NCI-H2081 (cell line): ENCODE results near the gene PFN1.
"Not testable (repeated sequence)": the region's sequence is repeated elsewhere in the genome, so short reads cannot be mapped to it uniquely, and the experiment has no call there.

ENCODE experiments used
- DNase-seq, 2 experiments: peaks; one replicate each; lab custom pipeline; 2025; lab: John Stamatoyannopoulos, UW

Gene PFN1

DNA sequence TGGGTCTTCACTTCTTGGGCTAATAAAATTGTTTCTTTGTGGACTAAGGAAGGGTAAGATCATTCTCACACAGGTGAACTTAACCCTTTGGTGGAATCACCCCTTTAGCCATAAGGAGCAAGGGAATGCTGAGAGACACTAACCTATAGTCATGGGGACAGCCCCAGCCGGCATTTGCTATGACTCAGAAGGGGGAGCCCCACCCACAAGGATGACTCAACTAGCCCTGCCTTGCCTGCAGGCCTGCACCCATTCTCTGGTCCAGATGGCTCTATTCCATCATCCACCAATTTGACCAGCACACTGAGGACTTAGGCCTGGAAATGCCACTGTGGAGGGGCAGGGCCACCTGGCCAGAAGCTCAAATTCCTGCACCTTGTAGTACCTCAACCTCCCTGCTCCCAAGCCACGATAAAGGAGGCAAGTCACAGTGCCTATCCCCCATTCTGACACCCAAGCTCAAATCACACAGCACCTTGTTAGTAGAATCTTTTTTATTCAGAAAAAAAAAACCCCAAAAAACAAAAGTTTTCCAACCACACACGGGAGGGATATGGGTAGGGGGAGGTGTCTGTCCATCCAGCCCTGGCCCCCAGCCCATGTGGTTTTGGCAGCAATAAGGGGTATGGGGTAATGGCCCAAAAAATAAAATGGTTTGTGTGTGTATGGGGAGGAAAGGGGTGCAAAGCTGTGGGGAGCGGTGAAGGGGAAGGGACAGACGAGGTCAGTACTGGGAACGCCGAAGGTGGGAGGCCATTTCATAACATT is 3.0 kb downstream of the PFN1 start:
- DNase-seq: no peak

GRCh38 chr17:4944554-4945175 is 3.7 kb downstream of the PFN1 start:
- no peak for DNase-seq

GRCh38 chr17:4944163-4944553 is 4.2 kb downstream of the PFN1 start:
- DNase-seq: no peak

- no peak for DNase-seq
Observed at GRCh38 chr17:4942760-4943508, 5.4 kb downstream of the PFN1 start.

DNA sequence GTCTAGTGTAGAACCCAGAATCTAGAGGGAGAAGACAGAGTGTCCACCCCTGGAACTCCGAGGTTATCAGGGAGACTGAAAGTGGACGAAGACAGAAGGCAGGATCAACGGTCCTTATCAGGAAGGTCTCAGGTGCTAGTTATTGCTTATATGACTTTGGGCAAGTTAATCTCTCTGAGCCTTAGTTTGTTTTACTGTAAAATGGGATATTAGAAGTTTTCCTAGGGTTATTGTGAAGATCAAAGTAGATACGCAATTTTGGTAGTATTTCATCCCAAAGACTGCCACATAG is 7.1 kb downstream of the PFN1 start:
- DNase-seq: no peak

DNA sequence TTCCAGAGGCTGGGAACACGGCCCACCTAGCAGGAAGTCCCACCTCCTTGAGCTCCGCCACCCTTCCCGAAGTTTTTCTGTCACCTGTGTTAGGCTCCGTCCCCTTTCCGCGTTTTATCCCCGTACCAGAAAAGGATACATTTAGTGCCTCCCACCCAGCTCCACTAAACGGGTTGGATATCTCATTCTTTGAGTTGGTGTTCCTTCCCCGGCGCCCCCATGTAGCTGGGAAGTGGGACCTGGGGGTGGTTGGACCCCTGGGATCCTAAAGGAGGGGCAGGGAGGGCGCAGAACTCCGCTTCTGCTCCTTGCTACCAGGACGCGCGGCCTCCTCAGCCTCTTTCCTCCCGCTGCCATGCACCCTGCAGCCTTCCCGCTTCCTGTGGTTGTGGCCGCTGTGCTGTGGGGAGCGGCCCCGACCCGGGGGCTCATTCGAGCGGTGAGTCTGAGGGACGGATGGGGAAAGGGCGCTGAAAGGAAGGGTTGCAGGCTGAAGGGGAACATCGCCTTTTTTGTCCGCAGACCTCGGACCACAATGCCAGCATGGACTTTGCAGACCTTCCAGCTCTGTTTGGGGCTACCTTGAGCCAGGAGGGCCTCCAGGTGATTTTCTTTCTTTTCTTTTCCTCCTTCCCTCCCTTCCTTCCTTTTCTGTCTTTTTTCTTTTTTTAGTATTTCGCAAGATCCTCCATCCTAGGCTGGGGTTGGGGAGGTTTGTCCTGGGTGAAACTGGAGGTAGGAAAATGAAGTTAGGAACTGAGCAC is 7.6 kb downstream of the PFN1 start:
- DNase-seq: no peak

GRCh38 chr17:4939796-4940554 is 8.4 kb downstream of the PFN1 start, which contains the start of the genes RNF167 and SLC25A11:
TSS of gene RNF167 (plus strand) at chr17:4940268. CDS start at chr17:4940910, 642 bp downstream.
TSS of gene SLC25A11 (minus strand) at chr17:4940046. CDS start at chr17:4939910, 136 bp downstream.
- DNase-seq: peak; percentile 93 to 96

DNA sequence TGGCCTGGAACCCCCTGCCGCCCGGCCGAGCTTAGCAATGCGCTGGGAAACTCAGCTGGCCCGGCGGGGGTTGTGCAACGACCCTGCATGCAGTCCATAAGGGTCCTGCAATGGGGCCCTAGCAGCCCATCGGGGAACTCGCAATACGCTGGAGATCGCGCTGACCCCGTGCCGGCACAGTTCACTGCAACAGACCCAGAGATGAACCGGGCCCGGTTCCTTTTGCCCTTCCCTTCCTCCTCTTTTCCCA is 8.9 kb downstream of the PFN1 start:
- DNase-seq: no peak

GRCh38 chr17:4938688-4939545 is 9.4 kb downstream of the PFN1 start:
- no peak for DNase-seq

DNA sequence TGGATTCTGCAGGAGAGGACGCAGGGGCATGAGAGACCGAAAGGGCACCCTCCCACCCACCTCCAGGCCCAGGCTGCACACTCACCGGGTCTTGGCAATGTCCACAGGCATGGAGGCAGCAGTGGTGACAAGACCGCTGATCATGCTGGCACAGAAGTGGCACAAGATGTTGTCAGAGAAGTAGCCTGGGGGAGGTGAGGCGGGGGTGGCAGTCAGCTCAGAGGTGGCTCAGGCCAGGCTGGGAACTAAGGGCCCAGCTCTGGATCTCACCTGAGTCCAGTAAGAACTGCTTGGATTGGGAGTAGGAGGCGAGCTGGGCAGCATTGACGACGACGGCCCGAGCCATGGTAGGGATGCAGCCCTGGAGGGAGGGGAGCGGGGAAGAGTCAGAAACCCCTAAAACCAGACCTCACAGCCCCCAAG is 10.2 kb downstream of the PFN1 start:
- no peak for DNase-seq

- no peak for DNase-seq
Observed at GRCh38 chr17:4937553-4937952, 10.8 kb downstream of the PFN1 start.

GRCh38 chr17:4936436-4936835 is 11.9 kb downstream of the PFN1 start:
- no peak for DNase-seq

DNA sequence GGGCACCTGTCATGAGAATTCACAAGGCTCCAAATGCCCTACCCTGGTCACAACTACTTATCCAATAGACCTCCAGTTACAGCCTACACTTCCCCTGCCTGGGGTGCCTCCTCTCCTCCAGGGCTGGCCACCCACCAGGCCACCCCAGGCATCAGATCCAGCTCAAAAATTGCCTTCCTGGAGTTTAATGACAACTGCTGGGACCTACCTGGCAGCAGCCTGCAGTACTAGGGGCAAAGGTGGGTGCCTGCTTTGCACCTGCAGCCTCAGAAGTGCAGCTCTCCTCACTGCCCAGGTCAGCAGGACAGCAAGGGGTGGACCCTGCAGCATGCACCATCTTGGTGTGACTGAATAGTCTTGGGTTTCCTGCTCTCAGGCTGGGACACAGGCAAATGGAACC is 12.7 kb downstream of the PFN1 start:
- DNase-seq: no peak

DNA sequence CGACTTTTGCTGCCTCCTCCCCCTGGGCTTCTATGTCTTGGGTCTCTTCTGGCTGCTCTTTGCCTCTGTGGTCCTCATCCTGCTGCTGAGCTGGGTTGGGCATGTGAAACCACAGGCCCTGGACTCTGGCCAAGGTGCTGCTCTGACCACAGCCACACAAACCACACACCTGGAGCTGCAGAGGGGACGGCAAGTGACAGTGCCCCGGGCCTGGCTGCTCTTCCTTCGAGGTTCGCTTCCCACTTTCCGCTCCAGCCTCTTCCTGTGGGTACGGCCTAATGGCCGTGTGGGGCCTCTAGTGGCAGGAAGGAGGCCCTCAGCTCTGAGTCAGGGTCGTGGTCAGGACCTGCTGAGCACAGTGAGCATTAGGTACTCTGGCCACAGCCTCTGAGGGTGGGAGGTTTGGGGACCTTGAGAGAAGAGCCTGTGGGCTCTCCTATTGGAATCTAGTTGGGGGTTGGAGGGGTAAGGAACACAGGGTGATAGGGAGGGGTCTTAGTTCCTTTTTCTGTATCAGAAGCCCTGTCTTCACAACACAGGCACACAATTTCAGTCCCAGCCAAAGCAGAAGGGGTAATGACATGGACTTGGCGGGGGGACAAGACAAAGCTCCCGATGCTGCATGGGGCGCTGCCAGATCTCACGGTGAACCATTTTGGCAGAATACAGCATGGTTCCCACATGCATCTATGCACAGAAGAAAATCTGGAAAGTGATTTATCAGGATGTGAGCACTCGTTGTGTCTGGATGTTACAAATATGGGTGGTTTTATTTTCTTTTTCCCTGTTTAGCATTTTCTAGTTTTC is 14.0 kb downstream of the PFN1 start:
- no peak for DNase-seq

DNA sequence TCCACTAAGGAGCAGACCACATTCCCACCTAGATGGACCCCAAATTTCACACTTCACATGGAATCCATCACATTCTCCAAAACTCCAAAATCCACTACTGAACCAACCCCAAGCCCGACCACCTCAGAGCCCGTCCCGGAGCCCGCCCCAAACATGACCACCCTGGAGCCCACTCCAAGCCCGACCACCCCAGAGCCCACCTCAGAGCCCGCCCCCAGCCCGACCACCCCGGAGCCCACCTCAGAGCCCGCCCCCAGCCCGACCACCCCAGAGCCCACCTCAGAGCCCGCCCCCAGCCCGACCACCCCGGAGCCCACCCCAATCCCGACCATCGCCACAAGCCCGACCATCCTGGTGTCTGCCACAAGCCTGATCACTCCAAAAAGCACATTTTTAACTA is 14.7 kb downstream of the PFN1 start:
- DNase-seq: no peak

DNA sequence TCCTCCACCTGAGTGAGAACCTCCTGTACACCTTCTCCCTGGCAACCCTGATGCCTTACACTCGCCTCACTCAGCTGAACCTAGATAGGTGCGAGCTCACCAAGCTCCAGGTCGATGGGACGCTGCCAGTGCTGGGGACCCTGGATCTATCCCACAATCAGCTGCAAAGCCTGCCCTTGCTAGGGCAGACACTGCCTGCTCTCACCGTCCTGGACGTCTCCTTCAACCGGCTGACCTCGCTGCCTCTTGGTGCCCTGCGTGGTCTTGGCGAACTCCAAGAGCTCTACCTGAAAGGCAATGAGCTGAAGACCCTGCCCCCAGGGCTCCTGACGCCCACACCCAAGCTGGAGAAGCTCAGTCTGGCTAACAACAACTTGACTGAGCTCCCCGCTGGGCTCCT is 15.6 kb downstream of the PFN1 start:
- DNase-seq: no peak

GRCh38 chr17:4931963-4932362 is 16.4 kb downstream of the PFN1 start, which contains the start of gene GP1BA:
TSS of gene GP1BA (plus strand) at chr17:4932277. CDS start at chr17:4932605, 328 bp downstream.
- DNase-seq: no peak

DNA sequence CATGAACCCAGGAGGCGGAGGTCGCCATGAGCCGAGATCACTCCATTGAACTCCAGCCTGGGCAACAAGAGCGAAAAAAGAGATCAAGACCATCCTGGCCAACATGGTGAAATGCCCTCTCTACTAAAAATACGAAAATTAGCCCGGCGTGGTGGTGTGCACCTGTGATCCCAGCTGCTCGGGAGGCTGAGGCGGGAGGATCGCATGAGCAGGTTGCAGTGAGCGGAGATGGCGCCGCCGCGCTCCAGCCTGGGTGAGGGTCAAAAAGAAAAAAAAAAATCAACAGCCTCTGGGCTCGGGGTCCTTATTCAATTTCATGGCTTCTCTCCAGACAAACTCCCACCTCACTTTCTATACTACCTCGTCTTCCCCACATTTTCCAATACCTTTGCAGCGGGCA is 19.4 kb downstream of the PFN1 start:
- no peak for DNase-seq

GRCh38 chr17:4926577-4927335 is 21.6 kb downstream of the PFN1 start:
- not testable (repeated sequence) for DNase-seq
